Suprapubic skin (tissue), 4 donors: ENCODE measurements around the gene GJA5. TPM values are rescaled to one million over a fixed set of nuclear protein-coding genes. Genes with fewer than 3 reads are reported as not detected.

Source experiments
- DNase-seq, 2 donors: peaks; one replicate each; pipeline ENCODE4 v3.0.0-alpha.2; 2019; ENCODE audit warnings: low spot score in 2 of 2
- H3K27ac ChIP-seq: fragments of 200-600 bp; sonication (generic); one replicate; pipeline ENCODE4 v1.5.1; 2019
- H3K27me3 ChIP-seq: fragments of 200-600 bp; sonication (generic); one replicate; pipeline ENCODE4 v1.5.1; 2019
- H3K36me3 ChIP-seq: fragments of 200-600 bp; sonication (generic); one replicate; pipeline ENCODE4 v1.5.1; 2019
- H3K4me1 ChIP-seq: fragments of 200-600 bp; sonication (generic); one replicate; pipeline ENCODE4 v1.5.1; 2019
- H3K4me3 ChIP-seq: fragments of 200-600 bp; sonication (generic); one replicate; pipeline ENCODE4 v1.5.1; 2019; ENCODE audit warnings: mild to moderate bottlenecking
- H3K9me3 ChIP-seq: fragments of 200-600 bp; sonication (generic); one replicate; pipeline ENCODE4 v1.5.1; 2019
- CTCF ChIP-seq, 2 donors: fragments of 200-600 bp in 1 of 2; fragments of 450-650 bp in 1 of 2; sonication (generic) in 1 of 2; IDR thresholded peaks; one replicate each; pipeline ENCODE4 v1.5.1; 2016 to 2019; ENCODE audit warnings: antibody characterized with exemption in 2 of 2, mild to moderate bottlenecking in 1 of 2, moderate library complexity in 1 of 2
- EP300 ChIP-seq: sonication (generic); formaldehyde crosslinking; IDR thresholded peaks from one replicate; pipeline ENCODE4 v1.6.1; 2017; ENCODE audit warnings: antibody characterized with exemption
- POLR2A ChIP-seq, 2 donors: fragments of 450-650 bp; IDR thresholded peaks; one replicate each; pipeline ENCODE4 v1.6.1; 2017; ENCODE audit warnings: antibody characterized with exemption in 2 of 2, mild to moderate bottlenecking in 2 of 2, moderate library complexity in 2 of 2
- POLR2AphosphoS5 ChIP-seq, 3 donors: sonication (generic); formaldehyde crosslinking; IDR thresholded peaks; one replicate each; pipeline ENCODE4 v1.6.1; 2017; ENCODE audit warnings: antibody characterized with exemption in 3 of 3
- WGBS: methylation state at CpG from one replicate; pipeline ENCODE4 v1.1.5; 2018; 5-methylcytosine and 5-hydroxymethylcytosine counted together
- total RNA-seq, 4 donors: library from RNA; depleted of rRNA; stranded (reverse); fragments of >200 nt; gene quantifications; one replicate each; pipeline ENCODE4 v1.1.0, GENCODE V29; 2016

Gene GJA5
- total RNA-seq = 10 to 100 TPM in 1 of 4 donors, 1 to 10 TPM in 3; 1.8 to 11.7 (median 3.6) TPM

DNA sequence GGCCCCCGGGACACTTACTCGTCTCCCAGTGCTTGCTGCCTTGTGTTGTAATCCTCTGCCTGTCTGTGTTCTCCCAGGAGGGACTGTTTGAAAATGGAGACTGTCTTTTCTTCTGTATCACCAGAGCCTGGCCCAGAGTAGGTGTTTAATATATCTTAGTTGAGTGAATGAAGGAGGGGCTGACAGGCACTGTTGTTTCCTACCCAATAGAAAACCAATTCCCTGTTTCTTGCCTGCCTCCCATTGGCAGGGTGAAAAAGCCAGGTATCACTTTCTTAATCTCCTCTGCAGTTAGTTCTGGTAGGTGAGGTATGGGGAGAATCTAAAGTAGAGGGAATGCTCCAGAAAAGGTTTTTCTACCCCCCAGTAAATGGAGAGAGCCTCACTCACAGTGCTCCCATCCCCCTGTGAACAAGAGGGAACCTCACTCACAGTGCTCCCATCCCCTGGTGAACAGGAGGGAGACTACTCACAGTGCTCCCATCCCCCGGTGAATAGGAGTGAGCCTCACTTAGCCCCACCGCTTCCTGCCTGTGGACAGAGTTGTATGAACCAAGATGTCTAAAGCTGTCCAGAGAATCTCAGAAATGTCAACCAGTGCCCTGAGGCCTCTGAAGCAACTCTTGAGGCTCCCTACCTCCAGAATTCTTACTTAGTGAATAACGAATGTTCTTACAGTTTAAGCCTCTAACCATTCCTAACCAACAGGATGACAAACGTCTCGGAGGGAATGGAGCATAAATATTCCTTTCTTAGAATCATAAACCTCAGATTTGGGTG lies at the start of gene GJA5:
GJA5 (minus strand) TSS at position 122 of the 780 bp plus-strand sequence. CDS start 1,364 bp downstream, outside the sequence.
- 86% methylated on average over 7 of the region's 7 CpGs for WGBS
- Histone ChIP-seq H3K27ac (no peak within 1 kb of the TSS), H3K27me3 (peaks cover 6% of the 10 kb centered on the region), H3K4me1 (peaks cover 23% of the 10 kb centered on the region), H3K4me3 (no peak within 1 kb of the TSS), H3K36me3 (no peaks in the 10 kb centered on the region), H3K9me3 (no peaks in the 10 kb centered on the region)
- DNase-seq = no peak
- TF ChIP-seq EP300 = no peak
- no peak for TF ChIP-seq CTCF (IDR thresholded peaks at IDR 0.05)
- no peak for TF ChIP-seq POLR2A (IDR thresholded peaks at IDR 0.05)
- TF ChIP-seq POLR2AphosphoS5 (IDR thresholded peaks at IDR 0.05) = no peak

GRCh38 chr1:147809236-147809635 lies 48.8 kb upstream of the GJA5 start:
- no peak for DNase-seq
- no peaks in the 10 kb centered on the region for H3K9me3 ChIP-seq
- no peak for TF ChIP-seq EP300
- TF ChIP-seq POLR2A (IDR thresholded peaks at IDR 0.05) = no peak
- no peak for TF ChIP-seq CTCF (IDR thresholded peaks at IDR 0.05)
- no peak for TF ChIP-seq POLR2AphosphoS5 (IDR thresholded peaks at IDR 0.05)
- H3K27ac ChIP-seq = no peak overlapping the region
- H3K4me3 ChIP-seq = no peak overlapping the region
- WGBS = 65% methylated on average over 1 of the region's 1 CpG
- peaks cover 5% of the 10 kb centered on the region for H3K27me3 ChIP-seq
- no peaks in the 10 kb centered on the region for H3K4me1 ChIP-seq
- H3K36me3 ChIP-seq = no peaks in the 10 kb centered on the region

- Histone ChIP-seq H3K4me3 (no peak overlapping the region), H3K27me3 (peaks cover 5% of the 10 kb centered on the region), H3K9me3 (no peaks in the 10 kb centered on the region), H3K4me1 (no peaks in the 10 kb centered on the region), H3K36me3 (no peaks in the 10 kb centered on the region), H3K27ac (no peak overlapping the region)
- TF ChIP-seq POLR2AphosphoS5 (IDR thresholded peaks at IDR 0.05) (no peak), CTCF (IDR thresholded peaks at IDR 0.05) (no peak), EP300 (no peak), POLR2A (IDR thresholded peaks at IDR 0.05) (no peak)
- DNase-seq = no peak
- WGBS = 27% methylated on average over 4 of the region's 4 CpGs
These were observed 47.6 kb upstream of the GJA5 start for GRCh38 chr1:147808025-147808424.

DNA sequence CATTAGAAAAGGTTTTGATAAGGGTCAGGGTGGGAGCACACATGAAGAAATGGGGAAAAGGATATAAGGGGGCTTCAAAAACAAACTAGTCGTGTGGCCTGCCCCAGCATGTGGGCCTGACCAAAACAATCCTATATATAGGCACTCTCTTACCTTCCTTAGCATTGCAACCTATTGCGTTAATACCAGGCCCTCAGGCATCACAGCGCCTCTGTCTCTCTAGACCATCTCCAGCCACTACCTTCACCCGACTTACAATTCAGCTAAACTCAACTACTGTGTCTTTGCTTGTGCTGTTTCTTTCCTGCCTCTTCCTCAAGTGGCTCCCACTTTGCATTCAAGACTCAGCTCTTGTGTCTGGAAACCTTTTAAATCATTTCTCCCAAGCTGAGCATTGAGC lies 47.0 kb upstream of the GJA5 start:
- no peaks in the 10 kb centered on the region for H3K4me1 ChIP-seq
- DNase-seq = no peak
- H3K27me3 ChIP-seq = peaks cover 5% of the 10 kb centered on the region
- no peak overlapping the region for H3K27ac ChIP-seq
- no peak overlapping the region for H3K4me3 ChIP-seq
- no peak for TF ChIP-seq CTCF (IDR thresholded peaks at IDR 0.05)
- TF ChIP-seq POLR2A (IDR thresholded peaks at IDR 0.05) = no peak
- no peak for TF ChIP-seq POLR2AphosphoS5 (IDR thresholded peaks at IDR 0.05)
- no peak for TF ChIP-seq EP300
- H3K36me3 ChIP-seq = no peaks in the 10 kb centered on the region
- WGBS = 70% methylated on average over 4 of the region's 4 CpGs
- no peaks in the 10 kb centered on the region for H3K9me3 ChIP-seq

DNA sequence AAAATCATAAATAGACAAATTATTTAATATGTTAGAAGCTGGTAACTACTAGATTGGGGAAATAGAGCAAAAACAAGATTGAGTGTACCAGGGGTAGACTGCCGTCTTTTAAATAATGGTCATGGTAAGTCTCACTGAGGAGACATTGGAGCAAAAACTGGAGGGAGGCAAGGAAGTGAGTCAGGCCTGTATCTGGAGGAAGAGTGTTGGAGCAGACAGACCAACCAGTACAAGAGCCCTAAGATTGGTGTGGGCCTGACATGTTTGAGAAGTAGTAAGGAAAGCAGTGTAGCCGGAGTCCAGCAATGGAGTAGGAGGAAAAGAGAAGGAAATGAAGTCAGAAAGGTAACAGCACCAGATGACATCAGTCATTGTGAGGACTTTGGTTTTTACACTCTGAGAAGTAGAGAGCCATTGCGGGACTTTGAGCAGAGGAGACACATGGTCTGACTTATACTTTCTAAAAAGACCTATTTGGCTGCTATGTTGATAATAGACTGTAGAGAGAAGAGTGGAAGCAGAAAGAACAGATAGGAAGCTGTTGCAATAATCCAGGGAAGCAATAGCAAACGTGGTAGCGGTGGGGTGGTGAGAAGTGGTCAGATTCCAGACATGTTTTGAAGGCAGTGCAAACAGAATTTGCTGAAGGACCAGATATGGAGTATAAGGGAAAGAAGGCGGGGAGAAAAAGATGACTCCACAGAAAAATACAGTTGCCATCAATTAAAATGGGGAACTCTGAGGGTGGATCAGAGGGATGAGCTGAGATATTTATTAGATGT lies 44.7 kb upstream of the GJA5 start:
- Histone ChIP-seq H3K4me1 (no peaks in the 10 kb centered on the region), H3K36me3 (no peaks in the 10 kb centered on the region), H3K4me3 (no peak overlapping the region), H3K9me3 (no peaks in the 10 kb centered on the region), H3K27me3 (peaks cover 3% of the 10 kb centered on the region), H3K27ac (no peak overlapping the region)
- TF ChIP-seq POLR2AphosphoS5 (IDR thresholded peaks at IDR 0.05) (no peak), EP300 (no peak), CTCF (IDR thresholded peaks at IDR 0.05) (no peak), POLR2A (IDR thresholded peaks at IDR 0.05) (no peak)
- WGBS = 81% methylated on average over 6 of the region's 6 CpGs
- DNase-seq = no peak
